Colonic mucosa (tissue), 4 donors: Measurements from ENCODE around the gene WDR5B. TPM values are rescaled to one million over a fixed set of nuclear protein-coding genes. Genes with fewer than 3 reads are reported as not detected.

Experiments
- DNase-seq: peaks from one replicate; pipeline ENCODE4 v3.0.0-alpha.2; 2020
- H3K27ac ChIP-seq: fragments of 200-600 bp; one replicate; pipeline ENCODE4 v1.8.0; 2021
- H3K27me3 ChIP-seq: fragments of 200-600 bp; one replicate; pipeline ENCODE4 v1.8.0; 2021
- H3K36me3 ChIP-seq: fragments of 200-600 bp; one replicate; pipeline ENCODE4 v1.8.0; 2021
- H3K4me1 ChIP-seq: fragments of 200-600 bp; one replicate; pipeline ENCODE4 v1.8.0; 2021; ENCODE audit warnings: mild to moderate bottlenecking
- H3K4me3 ChIP-seq: fragments of 200-600 bp; one replicate; pipeline ENCODE4 v1.8.0; 2021
- H3K9ac ChIP-seq, 2 donors: one replicate each; pipeline ENCODE4 v1.7.0; 2013; ENCODE audit warnings: control low read depth in 2 of 2, low read depth in 2 of 2, low read length in 2 of 2
- H3K9me3 ChIP-seq: fragments of 200-600 bp; one replicate; pipeline ENCODE4 v1.8.0; 2021
- CTCF ChIP-seq: fragments of 200-600 bp; IDR thresholded peaks from one replicate; pipeline ENCODE4 v1.8.0; 2022; ENCODE audit warnings: antibody characterized with exemption, mild to moderate bottlenecking
- intact Hi-C: fragments of 100-400 bp; cut with DNase I; formaldehyde crosslinking; loops from one replicate; pipeline ENCODE4 v1.14.1; 2022
- total RNA-seq, 2 donors: library from RNA; stranded (reverse); fragmentation: NEBNext Ultra II Directional in 1 of 2; extraction: Animal tissue kit (Norgen Biotek cat#: 25700) in 1 of 2; gene quantifications; one replicate each; pipeline ENCODE4 v1.2.1, GENCODE V29; 2021
- donor health status: healthy.
- donor health status: DM: no; HTN: no; CAD: no.
- donor health status: DM: no; HTN: no; CAD: no.

Gene WDR5B
- total RNA-seq, 2 donors from 2014 or later: 1.9 to 3.6 TPM

GRCh38 chr3:122397201-122397600, 18.7 kb downstream of the WDR5B start:
- Histone ChIP-seq H3K9ac (no peak overlapping the region), H3K27me3 (no peaks in the 10 kb centered on the region), H3K36me3 (no peaks in the 10 kb centered on the region), H3K9me3 (no peaks in the 10 kb centered on the region), H3K27ac (no peak overlapping the region), H3K4me1 (no peaks in the 10 kb centered on the region), H3K4me3 (no peak overlapping the region)
- intact Hi-C loops: loop anchor here (10.0 kb wide), 1 partner anchor 278 kb away; no protein-coding TSS in a partner anchor
- DNase-seq: no peak
- TF ChIP-seq CTCF: no peak

GRCh38 chr3:122396511-122396910, 19.4 kb downstream of the WDR5B start:
- H3K36me3 ChIP-seq: no peaks in the 10 kb centered on the region
- intact Hi-C loops: loop anchor here (10.0 kb wide), 1 partner anchor 278 kb away; no protein-coding TSS in a partner anchor
- no peaks in the 10 kb centered on the region for H3K27me3 ChIP-seq
- no peak overlapping the region for H3K9ac ChIP-seq
- DNase-seq: no peak
- no peaks in the 10 kb centered on the region for H3K9me3 ChIP-seq
- no peak overlapping the region for H3K4me3 ChIP-seq
- TF ChIP-seq CTCF: no peak
- no peaks in the 10 kb centered on the region for H3K4me1 ChIP-seq
- no peak overlapping the region for H3K27ac ChIP-seq

- H3K9ac ChIP-seq: no peak overlapping the region
- H3K27me3 ChIP-seq: no peaks in the 10 kb centered on the region
- no peak overlapping the region for H3K4me3 ChIP-seq
- DNase-seq: no peak
- TF ChIP-seq CTCF: no peak
- H3K36me3 ChIP-seq: no peaks in the 10 kb centered on the region
- intact Hi-C loops: loop anchor here (10.0 kb wide), 1 partner anchor 279 kb away; no protein-coding TSS in a partner anchor
- no peaks in the 10 kb centered on the region for H3K9me3 ChIP-seq
- H3K4me1 ChIP-seq: no peaks in the 10 kb centered on the region
- H3K27ac ChIP-seq: no peak overlapping the region
These were observed 20.3 kb downstream of the WDR5B start for GRCh38 chr3:122395582-122395981.

- no peaks in the 10 kb centered on the region for H3K36me3 ChIP-seq
- no peaks in the 10 kb centered on the region for H3K27me3 ChIP-seq
- TF ChIP-seq CTCF: no peak
- intact Hi-C loops: loop anchor here (10.0 kb wide), 1 partner anchor 281 kb away; no protein-coding TSS in a partner anchor
- no peak overlapping the region for H3K9ac ChIP-seq
- H3K4me1 ChIP-seq: no peaks in the 10 kb centered on the region
- DNase-seq: no peak
- H3K27ac ChIP-seq: no peak overlapping the region
- H3K9me3 ChIP-seq: no peaks in the 10 kb centered on the region
- H3K4me3 ChIP-seq: no peak overlapping the region
These were observed 21.7 kb downstream of the WDR5B start for GRCh38 chr3:122394173-122394572.

GRCh38 chr3:122392868-122393844, 22.7 kb downstream of the WDR5B start:
- no peak overlapping the region for H3K27ac ChIP-seq
- no peak for DNase-seq
- no peaks in the 10 kb centered on the region for H3K9me3 ChIP-seq
- peak; percentile 46 for TF ChIP-seq CTCF
- intact Hi-C loops: loop anchor here (10.0 kb wide), 1 partner anchor 282 kb away; no protein-coding TSS in a partner anchor
- H3K4me1 ChIP-seq: no peaks in the 10 kb centered on the region
- no peak overlapping the region for H3K4me3 ChIP-seq
- no peaks in the 10 kb centered on the region for H3K36me3 ChIP-seq
- H3K9ac ChIP-seq: no peak overlapping the region
- H3K27me3 ChIP-seq: no peaks in the 10 kb centered on the region
